HCT116 (cell line): ENCODE data around the gene ZNF398. TPM values are rescaled to one million over a fixed set of nuclear protein-coding genes. Genes with fewer than 3 reads are reported as not detected.

ENCODE experiments used
- ATAC-seq: fragments of 200-7000 bp; cut with Tn5 transposase; 2 replicates; pipeline ENCODE4 v1.9.1; 2020; ENCODE audit warnings: mild to moderate bottlenecking, moderate library complexity
- BruUV-seq: library from RNA; stranded (reverse); fragments of 400-500 nt; replicated peaks from 2 replicates; lab custom pipeline; 2021; lab: Mats Ljungman, UMichigan
- CTCF ChIA-PET: fragments of 300-600 bp; sonication (Branson Sonifier 250); formaldehyde crosslinking; loops from one replicate; lab custom pipeline; 2021; ENCODE audit warnings: antibody characterized with exemption; lab: Charles Lee
- POLR2A ChIA-PET: fragments of 300-600, 350-600 bp; sonication (Branson Sonifier 250); formaldehyde crosslinking; loops from one replicate; lab custom pipeline; 2021; ENCODE audit warnings: antibody characterized with exemption; lab: Charles Lee
- RAD21 ChIA-PET, 2 experiments: fragments of 300-600 bp; sonication (Branson Sonifier 250); formaldehyde crosslinking; loops; one replicate each; lab custom pipeline; 2023; ENCODE audit warnings: low total read pairs in 2 of 2; ENCODE audit not compliant: uncharacterized antibody in 2 of 2, unreplicated experiment in 2 of 2, low non-redundant PET in 1 of 2; lab: Charles Lee
- DNase-seq: peaks from one replicate; pipeline ENCODE4 v3.0.0-alpha.2; 2010; ENCODE audit warnings: low read depth, low spot score
- H2AFZ ChIP-seq: fragments of 200-600 bp; shearing (Covaris generic), sonication (generic); 2 replicates; pipeline ENCODE4 v1.6.1; 2017; ENCODE audit warnings: low read depth, mixed run types, mixed read lengths, antibody characterized with exemption, low read length; ENCODE audit not compliant: poor library complexity, severe bottlenecking
- H3K27ac ChIP-seq: 2 replicates; pipeline ENCODE4 v1.5.1; 2012; ENCODE audit warnings: low read depth, low read length
- H3K27me3 ChIP-seq: fragments of 200-600 bp; sonication (generic); 2 replicates; pipeline ENCODE4 v1.6.1; 2016; ENCODE audit warnings: mixed run types, low read length, mixed read lengths; ENCODE audit not compliant: insufficient read depth
- H3K36me3 ChIP-seq, 2 experiments: fragments of 200-500 bp in 1 of 2; fragments of 200-600 bp in 1 of 2; sonication (Bioruptor generic) in 1 of 2; sonication (generic) in 1 of 2; 2 replicates each; pipeline versions ENCODE4 v1.5.1 to v1.6.1; 2014 to 2016; ENCODE audit warnings: low read length in 2 of 2, inconsistent platforms in 1 of 2, mixed read lengths in 1 of 2, mixed run types in 1 of 2; ENCODE audit not compliant: insufficient read depth in 2 of 2, control insufficient read depth in 1 of 2
- H3K4me1 ChIP-seq, 2 experiments: fragments of 200-600 bp in 1 of 2; sonication (generic) in 1 of 2; 2 replicates each; pipeline versions ENCODE4 v1.5.1 to v1.6.1; 2012 to 2017; ENCODE audit warnings: low read length in 2 of 2, inconsistent platforms in 1 of 2, mild to moderate bottlenecking in 1 of 2, mixed read lengths in 1 of 2, mixed run types in 1 of 2, moderate library complexity in 1 of 2; ENCODE audit not compliant: insufficient read depth in 2 of 2, control insufficient read depth in 1 of 2
- H3K4me2 ChIP-seq: fragments of 200-600 bp; sonication (generic); 2 replicates; pipeline ENCODE4 v1.6.1; 2017; ENCODE audit warnings: mixed run types, low read length, mixed read lengths
- H3K4me3 ChIP-seq, 2 experiments: fragments of 200-600 bp in 1 of 2; sonication (generic) in 1 of 2; replicated peaks in 1 of 2; 2 replicates each; pipeline ENCODE4 v1.5.1; 2011 to 2016; ENCODE audit warnings: low read length in 2 of 2, control low read depth in 1 of 2, low read depth in 1 of 2, mild to moderate bottlenecking in 1 of 2, mixed read lengths in 1 of 2, mixed run types in 1 of 2
- H3K79me2 ChIP-seq: fragments of 200-600 bp; sonication (generic); 2 replicates; pipeline ENCODE4 v1.6.1; 2017; ENCODE audit warnings: mild to moderate bottlenecking, mixed run types, low read length, moderate library complexity, mixed read lengths; ENCODE audit not compliant: insufficient read depth
- H3K9ac ChIP-seq: fragments of 200-600 bp; sonication (generic); 2 replicates; pipeline ENCODE4 v1.6.1; 2016; ENCODE audit warnings: low read length, mixed read lengths
- H3K9me2 ChIP-seq: fragments of 200-600 bp; sonication (generic), shearing (Covaris generic); 2 replicates; pipeline ENCODE4 v1.6.1; 2017; ENCODE audit warnings: mixed run types, mild to moderate bottlenecking, moderate library complexity; ENCODE audit not compliant: insufficient read depth
- H3K9me3 ChIP-seq, 2 experiments: fragments of 200-500 bp in 1 of 2; fragments of 200-600 bp in 1 of 2; sonication (Bioruptor generic) in 1 of 2; sonication (generic) in 1 of 2; 2 replicates each; pipeline ENCODE4 v1.6.1; 2014 to 2017; ENCODE audit warnings: low read length in 2 of 2, mixed read lengths in 2 of 2, inconsistent platforms in 1 of 2, low read depth in 1 of 2, mild to moderate bottlenecking in 1 of 2, mixed run types in 1 of 2, moderate library complexity in 1 of 2; ENCODE audit not compliant: control insufficient read depth in 1 of 2, insufficient read depth in 1 of 2
- H4K20me1 ChIP-seq: fragments of 200-600 bp; sonication (generic), shearing (Covaris generic); 2 replicates; pipeline ENCODE4 v1.6.1; 2017; ENCODE audit warnings: mixed run types, mild to moderate bottlenecking, moderate library complexity; ENCODE audit not compliant: insufficient read depth
- CBX3 ChIP-seq: IDR thresholded peaks from 2 replicates; pipeline ENCODE4 v1.6.1; 2012; ENCODE audit warnings: low read depth
- CEBPB ChIP-seq: IDR thresholded peaks from 2 replicates; pipeline ENCODE4 v1.6.1; 2012; ENCODE audit warnings: low read depth
- ELF1 ChIP-seq: IDR thresholded peaks from 2 replicates; pipeline ENCODE4 v1.6.1; 2012; ENCODE audit warnings: low read depth, borderline replicate concordance
- FOSL1 ChIP-seq: IDR thresholded peaks from 2 replicates; pipeline ENCODE4 v1.6.1; 2012; ENCODE audit warnings: low read depth
- JUND ChIP-seq: IDR thresholded peaks from 2 replicates; pipeline ENCODE4 v1.6.1; 2012
- RAD21 ChIP-seq: IDR thresholded peaks from 2 replicates; pipeline ENCODE4 v1.6.1; 2012; ENCODE audit warnings: low read depth, mild to moderate bottlenecking
- SP1 ChIP-seq: IDR thresholded peaks from 2 replicates; pipeline ENCODE4 v1.6.1; 2012; ENCODE audit warnings: low read depth
- ZFX ChIP-seq: fragments of 450-650 bp; IDR thresholded peaks from 2 replicates; pipeline ENCODE4 v1.6.1; 2017
- intact Hi-C: fragments of 100-400 bp; cut with micrococcal nuclease; formaldehyde crosslinking; loops from 2 replicates; pipeline ENCODE4 v1.10.0; 2022
- total RNA-seq: library from RNA; stranded (reverse); gene quantifications from one replicate; pipeline ENCODE4 v1.2.1, GENCODE V29; 2021; ENCODE audit not compliant: unreplicated experiment
- TF ChIP-seq, protein P1 (sequence below): IDR thresholded peaks from 2 replicates; pipeline ENCODE4 v1.6.1; 2012; ENCODE audit warnings: low read depth

The ZNF398 gene
- total RNA-seq, 1 experiment from 2014 or later = 14.1 TPM

DNA sequence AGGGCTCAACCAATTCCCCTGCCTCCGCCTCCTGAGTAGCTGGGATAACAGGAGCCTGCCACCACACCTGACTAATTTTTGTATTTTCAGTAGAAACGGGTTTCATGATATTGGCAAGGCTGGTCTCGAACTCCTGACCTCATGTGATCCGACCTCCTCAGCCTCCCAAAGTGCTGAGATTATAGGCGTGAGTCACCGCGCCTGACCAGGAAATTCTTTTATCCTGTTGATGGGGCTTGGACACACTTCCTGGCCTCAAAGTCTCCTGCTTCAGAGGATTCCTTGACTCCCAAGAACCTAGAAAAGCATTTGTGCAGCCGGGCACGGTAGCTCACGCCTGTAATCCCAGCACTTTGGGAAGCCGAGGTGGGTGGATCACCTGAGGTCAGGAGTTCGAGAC lies 37.3 kb upstream of the ZNF398 start:
- DNase-seq = peak; percentile 43
- Histone ChIP-seq H3K79me2 (no peaks in the 10 kb centered on the region), H2AFZ (peak overlapping the region; percentile 61), H3K9me3 (no peaks in the 10 kb centered on the region), H3K9ac (no peak overlapping the region), H3K36me3 (no peaks in the 10 kb centered on the region), H3K9me2 (no peaks in the 10 kb centered on the region), H3K27ac (no peak overlapping the region), H3K27me3 (no peaks in the 10 kb centered on the region), H3K4me3 (peak overlapping the region in 1 of 2 experiments; percentile 18; a peak in 1 of 4 replicates), H3K4me1 (peaks cover 10 to 14% of the 10 kb centered on the region in 2 experiments; a peak in 3 of 4 replicates), H3K4me2 (peak overlapping the region; percentile 59), H4K20me1 (no peaks in the 10 kb centered on the region)
- intact Hi-C loops = no loop called here
- ChIA-PET RAD21 (no interaction called here), POLR2A (no interaction called here), CTCF (no interaction called here)
- ATAC-seq = peak; percentile 78
- TF ChIP-seq FOSL1 (peak; percentile 30; the same call in 1 of the 2 replicates), CEBPB (no peak), ELF1 (no peak), ZFX (no peak), CBX3 (peak; percentile 66; the same call in 1 of the 2 replicates), JUND (peak; percentile 59; the same call in 1 of the 2 replicates), SP1 (no peak)
- BruUV-seq = no TSS peak

DNA sequence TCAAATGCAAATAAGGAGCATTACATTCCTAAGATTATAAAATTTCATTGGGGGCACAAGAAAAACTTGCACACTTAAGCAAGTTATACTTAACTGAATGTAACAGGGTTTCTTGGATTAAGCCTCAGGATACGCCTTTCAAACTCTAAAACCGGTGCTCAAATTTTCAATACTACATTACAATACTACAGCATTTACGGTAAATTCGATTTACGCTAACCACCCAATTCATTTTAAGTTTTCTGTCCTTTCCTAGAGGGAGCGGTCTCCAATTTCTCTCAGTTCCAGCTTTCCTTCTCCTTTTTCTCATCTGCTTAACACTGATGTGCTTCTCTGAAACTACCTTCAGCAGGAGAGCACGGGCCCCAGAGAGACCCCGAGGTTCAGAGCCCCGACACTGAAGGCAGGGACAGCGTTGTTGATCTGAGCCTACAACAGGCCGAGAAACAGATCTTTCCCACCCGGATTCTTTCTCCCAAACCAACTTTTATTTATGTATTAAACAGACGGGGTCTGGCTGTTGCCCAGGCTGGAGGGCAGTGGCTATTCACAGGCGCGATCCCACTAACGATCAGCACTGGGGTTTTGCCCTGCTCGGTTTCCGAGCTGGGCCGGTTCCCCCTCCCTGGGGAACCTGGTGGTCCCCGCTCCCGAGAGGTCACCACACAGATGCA lies 21.9 kb upstream of the ZNF398 start:
- no peaks in the 10 kb centered on the region for H3K27me3 ChIP-seq
- peaks cover 0 to 3% of the 10 kb centered on the region in 2 experiments; a peak in 3 of 4 replicates for H3K36me3 ChIP-seq
- CTCF ChIA-PET = interaction anchor here (1.4 to 4.5 kb wide), 2 partner anchors 22 to 53 kb away, joined by 3 to 28 read pairs; partner anchors contain the start of gene ZNF398
- peaks cover 0 to 2% of the 10 kb centered on the region in 2 experiments; a peak in 2 of 4 replicates for H3K9me3 ChIP-seq
- no peak for ATAC-seq
- no peak for TF ChIP-seq RAD21
- TF ChIP-seq CBX3 = no peak
- no peak for TF ChIP-seq ELF1
- TF ChIP-seq, protein P1, sequence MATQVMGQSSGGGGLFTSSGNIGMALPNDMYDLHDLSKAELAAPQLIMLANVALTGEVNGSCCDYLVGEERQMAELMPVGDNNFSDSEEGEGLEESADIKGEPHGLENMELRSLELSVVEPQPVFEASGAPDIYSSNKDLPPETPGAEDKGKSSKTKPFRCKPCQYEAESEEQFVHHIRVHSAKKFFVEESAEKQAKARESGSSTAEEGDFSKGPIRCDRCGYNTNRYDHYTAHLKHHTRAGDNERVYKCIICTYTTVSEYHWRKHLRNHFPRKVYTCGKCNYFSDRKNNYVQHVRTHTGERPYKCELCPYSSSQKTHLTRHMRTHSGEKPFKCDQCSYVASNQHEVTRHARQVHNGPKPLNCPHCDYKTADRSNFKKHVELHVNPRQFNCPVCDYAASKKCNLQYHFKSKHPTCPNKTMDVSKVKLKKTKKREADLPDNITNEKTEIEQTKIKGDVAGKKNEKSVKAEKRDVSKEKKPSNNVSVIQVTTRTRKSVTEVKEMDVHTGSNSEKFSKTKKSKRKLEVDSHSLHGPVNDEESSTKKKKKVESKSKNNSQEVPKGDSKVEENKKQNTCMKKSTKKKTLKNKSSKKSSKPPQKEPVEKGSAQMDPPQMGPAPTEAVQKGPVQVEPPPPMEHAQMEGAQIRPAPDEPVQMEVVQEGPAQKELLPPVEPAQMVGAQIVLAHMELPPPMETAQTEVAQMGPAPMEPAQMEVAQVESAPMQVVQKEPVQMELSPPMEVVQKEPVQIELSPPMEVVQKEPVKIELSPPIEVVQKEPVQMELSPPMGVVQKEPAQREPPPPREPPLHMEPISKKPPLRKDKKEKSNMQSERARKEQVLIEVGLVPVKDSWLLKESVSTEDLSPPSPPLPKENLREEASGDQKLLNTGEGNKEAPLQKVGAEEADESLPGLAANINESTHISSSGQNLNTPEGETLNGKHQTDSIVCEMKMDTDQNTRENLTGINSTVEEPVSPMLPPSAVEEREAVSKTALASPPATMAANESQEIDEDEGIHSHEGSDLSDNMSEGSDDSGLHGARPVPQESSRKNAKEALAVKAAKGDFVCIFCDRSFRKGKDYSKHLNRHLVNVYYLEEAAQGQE = no peak
- TF ChIP-seq SP1 = no peak
- TF ChIP-seq, all 23 proteins: peak for 0
- Histone ChIP-seq H2AFZ (no peak overlapping the region), H3K4me1 (peaks cover 10 to 27% of the 10 kb centered on the region in 2 experiments), H3K9me2 (no peaks in the 10 kb centered on the region), H3K9ac (peak overlapping the region; percentile 91), H3K79me2 (peaks cover 26% of the 10 kb centered on the region), H3K27ac (peak overlapping the region; percentile 96), H3K4me3 (peak overlapping the region; percentile 83 to 97), H3K4me2 (peak overlapping the region; percentile 96), H4K20me1 (peaks cover 4% of the 10 kb centered on the region; the same call in 1 of the 2 replicates)
- ChIA-PET RAD21 (no interaction called here), POLR2A (interaction anchor here (0.7 to 1.5 kb wide), 4 partner anchors 14 to 53 kb away, joined by 3 to 5 read pairs (median 4); partner anchors contain the start of gene ZNF398)
- DNase-seq = no peak
- intact Hi-C loops = no loop called here
- TSS peak; percentile 65 for BruUV-seq
